GM12878 (cell line): ENCODE data around the gene GAS2L3. TPM values are rescaled to one million over a fixed set of nuclear protein-coding genes. Genes with fewer than 3 reads are reported as not detected.
"Not testable (repeated sequence)": the region's sequence is repeated elsewhere in the genome, so short reads cannot be mapped to it uniquely, and the experiment has no call there.

ENCODE experiments used
- ATAC-seq: fragments of 200-7000 bp; cut with Tn5 transposase; 3 replicates; pipeline ENCODE4 v1.9.1; 2020; ENCODE audit warnings: mild to moderate bottlenecking, moderate library complexity
- BruUV-seq: library from RNA; stranded (reverse); fragments of 400-500 nt; replicated peaks from 2 replicates; lab custom pipeline; 2021; lab: Mats Ljungman, UMichigan
- CTCF ChIA-PET: fragments of 300-600 bp; sonication (Branson Sonifier 250); formaldehyde crosslinking; extraction: SDS; loops from one replicate; lab custom pipeline; 2021; ENCODE audit warnings: inconsistent platforms; lab: Yijun Ruan, JAX
- POLR2A ChIA-PET: fragments of 350-600 bp; formaldehyde crosslinking; extraction: SDS; loops from one replicate; lab custom pipeline; 2021; ENCODE audit warnings: inconsistent platforms; lab: Charles Lee
- RAD21 ChIA-PET: fragments of 300-600 bp; sonication (Branson Sonifier 250); formaldehyde crosslinking; loops from one replicate; lab custom pipeline; 2023; ENCODE audit warnings: antibody characterized with exemption; ENCODE audit not compliant: unreplicated experiment; lab: Charles Lee
- SMC1A ChIA-PET: fragments of 300-600 bp; sonication (Branson Sonifier 250); formaldehyde crosslinking; loops from one replicate; lab custom pipeline; 2023; ENCODE audit not compliant: unreplicated experiment, uncharacterized antibody; lab: Charles Lee
- DNase-seq: peaks from one replicate; pipeline ENCODE4 v3.0.0-alpha.2; 2011; ENCODE audit warnings: low read depth, low spot score
- FAIRE-seq: peaks from 3 replicates; lab custom pipeline; 2011; peaks lifted over from hg19 to GRCh38; lab: Jason Lieb, UNC
- H2AFZ ChIP-seq: 2 replicates; pipeline ENCODE4 v1.6.0; 2011; ENCODE audit warnings: low read depth, low read length, control low read depth; ENCODE audit not compliant: control insufficient read depth
- H3K27ac ChIP-seq: 2 replicates; pipeline ENCODE4 v1.5.1; 2011; ENCODE audit warnings: control low read depth; ENCODE audit not compliant: control insufficient read depth, insufficient read depth
- H3K27me3 ChIP-seq, 2 experiments: replicated peaks in 1 of 2; 2 replicates each; pipeline versions ENCODE4 v1.6.0 to v1.6.1; 2011; ENCODE audit warnings: low read length in 1 of 2; ENCODE audit not compliant: control insufficient read depth in 2 of 2, insufficient read depth in 2 of 2
- H3K36me3 ChIP-seq, 2 experiments: 2 replicates each; pipeline ENCODE4 v1.5.1; 2011; ENCODE audit warnings: low read length in 1 of 2; ENCODE audit not compliant: control insufficient read depth in 2 of 2, insufficient read depth in 2 of 2
- H3K4me1 ChIP-seq: 2 replicates; pipeline ENCODE4 v1.6.1; 2011; ENCODE audit warnings: mild to moderate bottlenecking, low read length, moderate library complexity, mixed read lengths; ENCODE audit not compliant: control insufficient read depth, insufficient read depth
- H3K4me2 ChIP-seq: 2 replicates; pipeline ENCODE4 v1.6.0; 2011; ENCODE audit warnings: control low read depth; ENCODE audit not compliant: control insufficient read depth, insufficient read depth
- H3K4me3 ChIP-seq: fragments of 200-600 bp; sonication (generic); 2 replicates; pipeline ENCODE4 v1.5.1; 2016
- H3K79me2 ChIP-seq: 2 replicates; pipeline ENCODE4 v1.6.0; 2011; ENCODE audit warnings: low read length; ENCODE audit not compliant: control insufficient read depth, insufficient read depth
- H3K9ac ChIP-seq: 2 replicates; pipeline ENCODE4 v1.8.0; 2011; ENCODE audit warnings: low read length, control low read depth, mixed read lengths; ENCODE audit not compliant: control insufficient read depth, insufficient read depth
- H3K9me3 ChIP-seq: replicated peaks from 3 replicates; pipeline ENCODE4 v1.5.1; 2011; ENCODE audit warnings: mild to moderate bottlenecking, low read length; ENCODE audit not compliant: control insufficient read depth, insufficient read depth
- H4K20me1 ChIP-seq: 2 replicates; pipeline ENCODE4 v1.6.0; 2011; ENCODE audit not compliant: control insufficient read depth, insufficient read depth
- CBX5 ChIP-seq: sonication (generic); IDR thresholded peaks from 2 replicates; pipeline ENCODE4 v1.6.1; 2016; ENCODE audit warnings: low read depth, moderate library complexity, mild to moderate bottlenecking, inconsistent platforms
- EP300 ChIP-seq, 2 experiments: fragments of 150-350 bp in 1 of 2; IDR thresholded peaks; 2 replicates each; pipeline ENCODE4 v1.6.1; 2011 to 2012; ENCODE audit warnings: low read depth in 2 of 2, low read length in 2 of 2, borderline replicate concordance in 1 of 2, improper control_type of control experiment in 1 of 2, inconsistent platforms in 1 of 2; ENCODE audit not compliant: control insufficient read depth in 1 of 2
- SKIL ChIP-seq: fragments of 450-650 bp; IDR thresholded peaks from 2 replicates; pipeline ENCODE4 v1.6.1; 2017; ENCODE audit warnings: mild to moderate bottlenecking, low read depth, inconsistent platforms; ENCODE audit not compliant: poor library complexity, severe bottlenecking
- ZBTB4 ChIP-seq: fragments of 450-650 bp; formaldehyde crosslinking; IDR thresholded peaks from 2 replicates; pipeline ENCODE4 v1.4.0; 2022; ENCODE audit warnings: mild to moderate bottlenecking, moderate library complexity
- WGBS: methylation state at CpG from one replicate; pipeline ENCODE4 v1.1.6; 2016; ENCODE audit warnings: low lambda C conversion rate; ENCODE audit not compliant: insufficient replicate concordance, insufficient coverage; ENCODE audit errors: missing lambda C conversion rate; 5-methylcytosine and 5-hydroxymethylcytosine counted together
- in situ Hi-C: fragments of 300-500 bp; cut with MboI; formaldehyde crosslinking; loops from 9 replicates; pipeline ENCODE4 v1.14.3; 2018; ENCODE audit warnings: mixed read lengths
- intact Hi-C: fragments of 100-400 bp; cut with micrococcal nuclease; formaldehyde crosslinking; loops from one replicate; pipeline ENCODE4 v1.14.2; 2022; ENCODE audit not compliant: unreplicated experiment
- polyA plus RNA-seq, 11 experiments: library from polyadenylated mRNA; depleted of rRNA in 4 of 11; unstranded in 6 of 11; stranded (reverse) in 5 of 11; fragments of >200 nt; fragmentation: Nextera tagmentation in 4 of 11; fragmentation: Illumina TruSeq in 1 of 11; extraction: Ambion mirVana in 4 of 11; extraction: Trizol in 1 of 11; gene quantifications; 1 replicate in 1 of 11; 2 replicates in 10 of 11; pipeline versions ENCODE4 v1.2.1 to v1.2.3, GENCODE V29; 2011 to 2016; ENCODE audit warnings: inconsistent platforms in 2 of 11, missing spikeins in 2 of 11, low read depth in 1 of 11
- total RNA-seq, 4 experiments: library from RNA; depleted of rRNA in 3 of 4; stranded (reverse); fragments of >200 nt in 3 of 4; fragmentation: Illumina TruSeq in 1 of 4; extraction: Trizol in 1 of 4; gene quantifications; 2 replicates each; pipeline versions ENCODE4 v1.2.1 to v1.2.3, GENCODE V29; 2013 to 2021

The GAS2L3 gene
- total and polyA plus RNA-seq, 10 of the 15 experiments (the other 5 are each of a cell fraction or from before 2014, with no cell fraction given), result 0.46 to 6.6 (median 2.4) TPM

- TF ChIP-seq ZBTB4 (CRISPR knock-in tag) (no peak), EP300 (IDR thresholded peaks at IDR 0.05; ENCODE audit: borderline replicate concordance in 1 of 2, control insufficient read depth in 1 of 2, low read depth in 2 of 2, low read length in 2 of 2) (no peak), CBX5 (no peak), SKIL (no peak)
These were observed 16.1 kb upstream of the GAS2L3 start (continued) for GRCh38 chr12:100557357-100557756.

GRCh38 chr12:100559261-100559660, 14.2 kb upstream of the GAS2L3 start:
- H3K4me2 ChIP-seq, ATAC-seq, CTCF ChIA-PET, H3K4me3 ChIP-seq, H3K27ac ChIP-seq, H3K27me3 ChIP-seq, H3K4me1 ChIP-seq, H2AFZ ChIP-seq, FAIRE-seq, H3K9me3 ChIP-seq, H3K79me2 ChIP-seq, H3K9ac ChIP-seq, BruUV-seq, H3K36me3 ChIP-seq, DNase-seq, RAD21 ChIA-PET, in situ Hi-C loops, SMC1A ChIA-PET, POLR2A ChIA-PET, H4K20me1 ChIP-seq: not testable (repeated sequence)
- intact Hi-C loops, result loop anchor here (10.0 kb wide), 2 partner anchors 404 to 744 kb away; no protein-coding TSS in a partner anchor
- 81% methylated on average over 21 of the region's 21 CpGs for WGBS
